Endothelial cell of umbilical vein (primary cell): Measurements from ENCODE around the gene STX5. TPM values are rescaled to one million over a fixed set of nuclear protein-coding genes. Genes with fewer than 3 reads are reported as not detected.
A peak's percentile ranks its signal among the peaks of the same experiment; 100 is the strongest.

Experiments
- BruUV-seq: library from RNA; stranded (reverse); fragments of 400-500 nt; replicated peaks from 2 replicates; lab custom pipeline; 2021; lab: Mats Ljungman, UMichigan
- CTCF ChIA-PET: fragments of 300-600, 350-600 bp; sonication (Branson Sonifier 250); formaldehyde crosslinking; loops from one replicate; lab custom pipeline; 2021; ENCODE audit warnings: antibody characterized with exemption, inconsistent platforms; lab: Charles Lee
- POLR2A ChIA-PET: fragments of 300-600, 350-600 bp; sonication (Branson Sonifier 250); formaldehyde crosslinking; loops from one replicate; lab custom pipeline; 2021; ENCODE audit warnings: antibody characterized with exemption, inconsistent platforms; lab: Charles Lee
- DNase-seq: peaks from one replicate; pipeline ENCODE4 v3.0.0-alpha.2; 2011; ENCODE audit warnings: low read depth, low spot score
- FAIRE-seq: peaks from 2 replicates; lab custom pipeline; 2011; peaks lifted over from hg19 to GRCh38; lab: Jason Lieb, UNC
- H2AFZ ChIP-seq: 2 replicates; pipeline ENCODE4 v1.6.0; 2012; ENCODE audit warnings: low read depth, low read length, control low read depth, inconsistent platforms
- H3K27ac ChIP-seq: 2 replicates; pipeline ENCODE4 v1.5.1; 2011; ENCODE audit warnings: low read depth, mild to moderate bottlenecking, control low read depth, low read length, moderate library complexity; ENCODE audit not compliant: insufficient read depth
- H3K27me3 ChIP-seq, 2 experiments: 2 replicates each; pipeline versions ENCODE4 v1.6.0 to v1.6.1; 2011; ENCODE audit warnings: low read length in 2 of 2, mixed read lengths in 1 of 2; ENCODE audit not compliant: control insufficient read depth in 2 of 2, insufficient read depth in 2 of 2
- H3K36me3 ChIP-seq, 2 experiments: 2 replicates in 1 of 2; 3 replicates in 1 of 2; pipeline ENCODE4 v1.5.1; 2011; ENCODE audit warnings: low read length in 2 of 2, mild to moderate bottlenecking in 1 of 2, moderate library complexity in 1 of 2; ENCODE audit not compliant: control insufficient read depth in 2 of 2, insufficient read depth in 2 of 2; ENCODE audit errors: extremely low read depth in 1 of 2
- H3K4me1 ChIP-seq: 3 replicates; pipeline ENCODE4 v1.5.1; 2011; ENCODE audit warnings: mild to moderate bottlenecking, low read length; ENCODE audit not compliant: control insufficient read depth, insufficient read depth; ENCODE audit errors: extremely low read depth
- H3K4me2 ChIP-seq: 2 replicates; pipeline ENCODE4 v1.6.1; 2011; ENCODE audit warnings: low read length, control low read depth, mixed read lengths; ENCODE audit not compliant: insufficient read depth
- H3K4me3 ChIP-seq, 3 experiments: fragments of 200-600 bp in 1 of 3; sonication (generic), shearing (Covaris generic) in 1 of 3; replicated peaks in 1 of 3; 2 replicates each; pipeline ENCODE4 v1.5.1; 2011 to 2016; ENCODE audit warnings: control low read depth in 3 of 3, low read length in 3 of 3, mild to moderate bottlenecking in 2 of 3, inconsistent platforms in 1 of 3, low read depth in 1 of 3, moderate library complexity in 1 of 3; ENCODE audit not compliant: insufficient read depth in 1 of 3
- H3K79me2 ChIP-seq: 2 replicates; pipeline ENCODE4 v1.6.0; 2012; ENCODE audit warnings: low read length, inconsistent platforms; ENCODE audit not compliant: control insufficient read depth, insufficient read depth
- H3K9ac ChIP-seq: replicated peaks from 2 replicates; pipeline ENCODE3; 2011; ENCODE audit warnings: low read length, control low read depth; ENCODE audit not compliant: insufficient read depth; ENCODE audit errors: extremely low read depth
- H3K9me1 ChIP-seq: replicated peaks from 3 replicates; pipeline ENCODE4 v1.6.0; 2011; ENCODE audit warnings: mild to moderate bottlenecking, low read length; ENCODE audit not compliant: control insufficient read depth, insufficient read depth; ENCODE audit errors: extremely low read depth
- H3K9me3 ChIP-seq: replicated peaks from 2 replicates; pipeline ENCODE4 v1.5.1; 2012; ENCODE audit warnings: low read length, inconsistent platforms; ENCODE audit not compliant: control insufficient read depth, insufficient read depth
- H4K20me1 ChIP-seq: replicated peaks from 2 replicates; pipeline ENCODE3; 2011; ENCODE audit warnings: mild to moderate bottlenecking, low read length; ENCODE audit not compliant: control insufficient read depth, insufficient read depth; ENCODE audit errors: extremely low read depth
- EZH2 ChIP-seq: IDR thresholded peaks from 2 replicates; pipeline ENCODE4 v1.6.1; 2012; ENCODE audit warnings: borderline replicate concordance, low read depth, mild to moderate bottlenecking, moderate library complexity, low read length, inconsistent platforms; ENCODE audit not compliant: severe bottlenecking
- FOS ChIP-seq: IDR thresholded peaks from 2 replicates; pipeline ENCODE4 v1.6.1; 2011; ENCODE audit warnings: mild to moderate bottlenecking, low read length, moderate library complexity, borderline replicate concordance; ENCODE audit not compliant: insufficient read depth
- GATA2 ChIP-seq: IDR thresholded peaks from 2 replicates; pipeline ENCODE4 v1.7.0; 2011; ENCODE audit warnings: low read depth, mild to moderate bottlenecking, moderate library complexity, mixed read lengths, low read length; ENCODE audit not compliant: insufficient read length, insufficient read depth
- JUN ChIP-seq: IDR thresholded peaks from 2 replicates; pipeline ENCODE4 v1.6.1; 2011; ENCODE audit warnings: borderline replicate concordance, low read depth; ENCODE audit not compliant: insufficient read length, insufficient read depth
- MAX ChIP-seq: IDR thresholded peaks from 2 replicates; pipeline ENCODE4 v1.6.1; 2011; ENCODE audit not compliant: insufficient read depth, insufficient read length
- MYC ChIP-seq: IDR thresholded peaks from one replicate; pipeline ENCODE4 v1.6.1; 2011; ENCODE audit warnings: mild to moderate bottlenecking, low read depth, low read length
- POLR2A ChIP-seq: IDR thresholded peaks from 2 replicates; pipeline ENCODE4 v1.6.1; 2012; ENCODE audit warnings: low read depth, mild to moderate bottlenecking, control low read depth, low read length
- POLR2AphosphoS5 ChIP-seq: IDR thresholded peaks from 2 replicates; pipeline ENCODE4 v1.6.1; 2012; ENCODE audit warnings: low read depth, mild to moderate bottlenecking, control low read depth, low read length, moderate library complexity; ENCODE audit not compliant: insufficient read depth
- dilution Hi-C: fragments of 300-500 bp; cut with MboI; formaldehyde crosslinking; loops from one replicate; pipeline ENCODE4 v1.15.0; 2019; ENCODE audit warnings: low sequenced_read_pairs; ENCODE audit not compliant: extremely low pct_ligation_motif_present
- intact Hi-C: fragments of 100-400 bp; cut with micrococcal nuclease; formaldehyde crosslinking; loops from one replicate; pipeline ENCODE4 v1.10.0; 2022
- polyA plus RNA-seq, 4 experiments: library from polyadenylated mRNA; depleted of rRNA in 3 of 4; stranded (reverse) in 3 of 4; unstranded in 1 of 4; fragments of >200 nt; gene quantifications; 2 replicates each; pipeline versions ENCODE4 v1.2.1 to v1.2.3, GENCODE V29; 2011 to 2012; ENCODE audit warnings: missing spikeins in 1 of 4
- total RNA-seq: library from RNA; stranded (reverse); gene quantifications from 2 replicates; pipeline ENCODE4 v1.2.3, GENCODE V29; 2021
- TF ChIP-seq, protein P1 (sequence below), 2 donors: IDR thresholded peaks; 1 replicate in 1 of 2; 2 replicates in 1 of 2; pipeline ENCODE4 v1.5.1; 2011; ENCODE audit warnings: low read length in 2 of 2, mild to moderate bottlenecking in 2 of 2, moderate library complexity in 2 of 2, control low read depth in 1 of 2, inconsistent platforms in 1 of 2, low read depth in 1 of 2; ENCODE audit not compliant: insufficient read depth in 1 of 2; ENCODE audit errors: extremely low read depth in 1 of 2

STX5 gene
- total and polyA plus RNA-seq, 2 donors (not counting 3 experiments of a cell fraction or from before 2014, with no cell fraction given): 41.3 to 46.4 TPM

DNA sequence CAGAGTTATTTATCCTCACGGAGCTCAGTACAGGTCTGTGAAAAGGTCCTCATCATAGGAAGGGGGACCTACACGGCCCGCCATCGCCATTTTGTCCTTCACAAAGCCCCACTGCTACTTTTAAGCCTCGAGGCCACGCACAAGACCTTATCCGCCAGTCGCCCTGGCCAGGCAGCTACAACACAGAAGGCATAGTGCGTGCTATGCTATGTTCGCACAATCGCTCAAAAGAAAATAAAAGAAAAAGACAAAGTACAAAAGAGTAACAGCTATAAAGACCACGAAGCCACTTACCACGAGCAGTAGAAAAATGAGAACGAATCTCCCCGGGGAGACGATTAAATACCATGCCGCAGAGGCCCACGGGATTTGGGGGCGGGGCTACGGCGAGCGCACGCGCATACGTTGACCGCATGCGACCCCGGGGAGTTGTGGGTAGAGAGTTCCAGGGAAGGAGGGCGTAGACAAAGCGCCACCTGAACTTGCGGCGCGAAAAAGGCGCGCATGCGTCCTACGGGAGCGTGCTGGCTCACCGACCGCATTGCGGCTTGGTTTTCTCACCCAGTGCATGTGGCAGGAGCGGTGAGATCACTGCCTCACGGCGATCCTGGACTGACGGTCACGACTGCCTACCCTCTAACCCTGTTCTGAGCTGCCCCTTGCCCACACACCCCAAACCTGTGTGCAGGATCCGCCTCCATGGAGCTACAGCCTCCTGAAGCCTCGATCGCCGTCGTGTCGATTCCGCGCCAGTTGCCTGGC, 23.9 kb upstream of the STX5 start:
- FAIRE-seq: peak; percentile 97
- intact Hi-C loops: loop anchor here (1.0 kb wide), 2 partner anchors 14 to 26 kb away; no protein-coding TSS in a partner anchor

More for the DNA sequence above, 23.9 kb upstream of the STX5 start:
- peak; percentile 98 for DNase-seq
- Histone ChIP-seq H3K79me2 (peaks cover 52% of the 10 kb centered on the region), H2AFZ (peak overlapping the region; percentile 47), H3K36me3 (peaks cover 12 to 29% of the 10 kb centered on the region in 2 experiments), H3K9ac (peak overlapping the region; percentile 92), H3K4me3 (peak overlapping the region; percentile 61 to 94 (median 87)), H4K20me1 (peaks cover 10% of the 10 kb centered on the region), H3K9me1 (no peaks in the 10 kb centered on the region), H3K27ac (peak overlapping the region; percentile 54), H3K9me3 (no peaks in the 10 kb centered on the region), H3K4me1 (peaks cover 24% of the 10 kb centered on the region), H3K27me3 (no peaks in the 10 kb centered on the region), H3K4me2 (peak overlapping the region; percentile 91)
- dilution Hi-C loops: no loop called here
- BruUV-seq: no TSS peak
- ChIA-PET POLR2A (interaction anchor here (0.6 to 9.3 kb wide), 18 partner anchors 8 to 389 kb away, joined by 3 to 186 read pairs (median 5); partner anchors contain the start of genes HNRNPUL2, SLC3A2, STX5 and TAF6L), CTCF (interaction anchor here (1.4 to 3.3 kb wide), 3 partner anchors 25 to 461 kb away, joined by 3 to 26 read pairs (median 20); partner anchors contain the start of genes SLC3A2 and TMEM179B)
- TF ChIP-seq, protein P1, sequence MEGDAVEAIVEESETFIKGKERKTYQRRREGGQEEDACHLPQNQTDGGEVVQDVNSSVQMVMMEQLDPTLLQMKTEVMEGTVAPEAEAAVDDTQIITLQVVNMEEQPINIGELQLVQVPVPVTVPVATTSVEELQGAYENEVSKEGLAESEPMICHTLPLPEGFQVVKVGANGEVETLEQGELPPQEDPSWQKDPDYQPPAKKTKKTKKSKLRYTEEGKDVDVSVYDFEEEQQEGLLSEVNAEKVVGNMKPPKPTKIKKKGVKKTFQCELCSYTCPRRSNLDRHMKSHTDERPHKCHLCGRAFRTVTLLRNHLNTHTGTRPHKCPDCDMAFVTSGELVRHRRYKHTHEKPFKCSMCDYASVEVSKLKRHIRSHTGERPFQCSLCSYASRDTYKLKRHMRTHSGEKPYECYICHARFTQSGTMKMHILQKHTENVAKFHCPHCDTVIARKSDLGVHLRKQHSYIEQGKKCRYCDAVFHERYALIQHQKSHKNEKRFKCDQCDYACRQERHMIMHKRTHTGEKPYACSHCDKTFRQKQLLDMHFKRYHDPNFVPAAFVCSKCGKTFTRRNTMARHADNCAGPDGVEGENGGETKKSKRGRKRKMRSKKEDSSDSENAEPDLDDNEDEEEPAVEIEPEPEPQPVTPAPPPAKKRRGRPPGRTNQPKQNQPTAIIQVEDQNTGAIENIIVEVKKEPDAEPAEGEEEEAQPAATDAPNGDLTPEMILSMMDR (IDR thresholded peaks at IDR 0.05; ENCODE audit: extremely low read depth in 1 of 2, insufficient read depth in 1 of 2, low read depth in 1 of 2, low read length in 2 of 2): no peak
- peak; percentile 84 for TF ChIP-seq MAX
- TF ChIP-seq GATA2: no peak
- peak; percentile 100 for TF ChIP-seq POLR2AphosphoS5
- peak; percentile 97 for TF ChIP-seq MYC
- TF ChIP-seq FOS: no peak
- TF ChIP-seq EZH2: no peak
- TF ChIP-seq POLR2A: peak; percentile 100
- no peak for TF ChIP-seq JUN
